Colonic mucosa (tissue), 4 donors: ENCODE measurements around the gene POTEF. TPM values are rescaled to one million over a fixed set of nuclear protein-coding genes. Genes with fewer than 3 reads are reported as not detected.
"Not testable (repeated sequence)": the region's sequence is repeated elsewhere in the genome, so short reads cannot be mapped to it uniquely, and the experiment has no call there.

ENCODE experiments used
- DNase-seq: peaks from one replicate; pipeline ENCODE4 v3.0.0-alpha.2; 2020
- H3K27ac ChIP-seq: fragments of 200-600 bp; one replicate; pipeline ENCODE4 v1.8.0; 2021
- H3K27me3 ChIP-seq: fragments of 200-600 bp; one replicate; pipeline ENCODE4 v1.8.0; 2021
- H3K36me3 ChIP-seq: fragments of 200-600 bp; one replicate; pipeline ENCODE4 v1.8.0; 2021
- H3K4me1 ChIP-seq: fragments of 200-600 bp; one replicate; pipeline ENCODE4 v1.8.0; 2021; ENCODE audit warnings: mild to moderate bottlenecking
- H3K4me3 ChIP-seq: fragments of 200-600 bp; one replicate; pipeline ENCODE4 v1.8.0; 2021
- H3K9ac ChIP-seq, 2 donors: one replicate each; pipeline ENCODE4 v1.7.0; 2013; ENCODE audit warnings: control low read depth in 2 of 2, low read depth in 2 of 2, low read length in 2 of 2
- H3K9me3 ChIP-seq: fragments of 200-600 bp; one replicate; pipeline ENCODE4 v1.8.0; 2021
- intact Hi-C: fragments of 100-400 bp; cut with DNase I; formaldehyde crosslinking; loops from one replicate; pipeline ENCODE4 v1.14.1; 2022
- total RNA-seq, 2 donors: library from RNA; stranded (reverse); fragmentation: NEBNext Ultra II Directional in 1 of 2; extraction: Animal tissue kit (Norgen Biotek cat#: 25700) in 1 of 2; gene quantifications; one replicate each; pipeline ENCODE4 v1.2.1, GENCODE V29; 2021
- donor health status: healthy.
- donor health status: DM: no; HTN: no; CAD: no.
- donor health status: DM: no; HTN: no; CAD: no.

POTEF gene
- total RNA-seq, 2 donors from 2014 or later: not detected

DNA sequence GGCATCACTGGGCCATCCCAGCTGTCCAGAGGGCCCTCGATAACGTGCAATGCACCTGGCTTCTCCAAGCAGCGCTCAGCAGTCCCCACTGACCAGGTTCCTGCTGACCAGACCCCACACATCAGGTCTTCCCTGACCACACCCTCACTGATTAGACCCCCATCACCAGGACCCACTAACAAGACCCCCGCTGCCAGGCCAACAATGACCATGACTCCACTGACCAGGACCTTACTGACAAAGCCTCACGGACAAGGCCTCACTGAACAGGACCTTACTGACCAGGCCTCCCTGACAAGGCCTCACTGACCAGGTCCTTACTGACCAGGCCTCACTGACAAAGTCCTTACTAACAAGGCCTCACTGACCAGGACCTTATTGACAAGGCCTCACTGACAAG, 76.6 kb downstream of the POTEF start:
- H3K4me1 ChIP-seq, intact Hi-C loops, H3K36me3 ChIP-seq, H3K9ac ChIP-seq, H3K27ac ChIP-seq, DNase-seq, H3K4me3 ChIP-seq, H3K27me3 ChIP-seq, H3K9me3 ChIP-seq: not testable (repeated sequence)

- H3K36me3 ChIP-seq, H3K4me1 ChIP-seq, H3K9ac ChIP-seq, H3K27me3 ChIP-seq, intact Hi-C loops, H3K27ac ChIP-seq, DNase-seq, H3K4me3 ChIP-seq, H3K9me3 ChIP-seq: not testable (repeated sequence)
Observed at GRCh38 chr2:130048422-130048821, 80.6 kb downstream of the POTEF start.

GRCh38 chr2:130038265-130038603, 90.8 kb downstream of the POTEF start:
- H3K36me3 ChIP-seq, H3K27ac ChIP-seq, H3K27me3 ChIP-seq, H3K4me3 ChIP-seq, H3K9me3 ChIP-seq, DNase-seq, intact Hi-C loops, H3K9ac ChIP-seq, H3K4me1 ChIP-seq: not testable (repeated sequence)

GRCh38 chr2:130025931-130026330, 103.1 kb downstream of the POTEF start:
- H3K36me3 ChIP-seq, H3K9ac ChIP-seq, H3K9me3 ChIP-seq, H3K4me1 ChIP-seq, H3K27me3 ChIP-seq, H3K4me3 ChIP-seq, H3K27ac ChIP-seq, intact Hi-C loops: not testable (repeated sequence)
- peak; percentile 18 for DNase-seq

Other genes with a start within 250 kb of the POTEF start
- gene RAB6C, start 149.6 kb downstream of the POTEF start, total RNA-seq: under 1 TPM in 1 of 2 donors, not detected in 1; 0.08 TPM
- gene CCDC74B, start 15.9 kb upstream of the POTEF start, total RNA-seq: under 1 TPM; 0.35 to 0.64 TPM
- 10 to 100 TPM; 32.4 to 73.0 TPM for gene SMPD4, start 52.4 kb upstream of the POTEF start, total RNA-seq
- 100 to 1,000 TPM; 240 to 318 TPM for gene MZT2B, start 53.0 kb upstream of the POTEF start, total RNA-seq
- not detected for gene TUBA3E, start 69.2 kb upstream of the POTEF start, total RNA-seq
- 100 to 1,000 TPM in 1 of 2 donors, 10 to 100 TPM in 1; 50.6 to 117 TPM for gene IMP4, start 213.7 kb upstream of the POTEF start, total RNA-seq
- 100 to 1,000 TPM in 1 of 2 donors, 10 to 100 TPM in 1; 85.0 to 160 TPM for gene PTPN18, start 226.8 kb upstream of the POTEF start, total RNA-seq